ENCODE results near the gene PARPBP. TPM values are rescaled to one million over a fixed set of nuclear protein-coding genes. Genes with fewer than 3 reads are reported as not detected.
"Not testable (repeated sequence)": the region's sequence is repeated elsewhere in the genome, so short reads cannot be mapped to it uniquely, and the experiment has no call there.

The PARPBP gene
- total RNA-seq, result 3.2 and 6.2 TPM in 2 replicates
- 1.8 TPM for polyA plus RNA-seq (2012)

GRCh38 chr12:102119674-102120563 lies at the start of gene PARPBP, which contains the start of gene NUP37:
PARPBP (plus strand) TSS chr12:102120183; CDS start chr12:102123889, 3,706 bp downstream.
NUP37 (minus strand) TSS chr12:102120114; CDS start chr12:102118518, 1,596 bp downstream.
- DNase-seq (ENCODE audit: low read depth), result peak; percentile 90

DNA sequence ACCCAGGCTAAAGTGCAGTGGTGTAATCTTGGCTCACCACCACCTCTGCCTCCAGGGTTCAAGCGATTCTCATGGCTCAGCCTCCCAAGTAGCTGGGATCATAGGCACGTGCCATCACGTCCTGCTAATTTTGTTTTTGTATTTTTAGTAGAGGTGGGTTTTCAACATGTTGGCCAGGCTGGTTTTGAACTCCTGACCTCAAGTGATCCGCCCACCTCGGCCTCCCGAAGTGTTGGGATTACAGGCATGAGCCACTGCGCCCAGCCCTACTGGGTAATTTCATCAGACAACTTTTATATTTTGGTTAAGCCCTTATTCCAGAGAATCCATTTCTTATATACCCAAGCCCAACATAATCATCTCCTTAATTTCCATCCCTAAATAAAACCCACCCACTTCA lies 47.9 kb upstream of the PARPBP start:
- not testable (repeated sequence) for DNase-seq (ENCODE audit: low read depth)

DNA sequence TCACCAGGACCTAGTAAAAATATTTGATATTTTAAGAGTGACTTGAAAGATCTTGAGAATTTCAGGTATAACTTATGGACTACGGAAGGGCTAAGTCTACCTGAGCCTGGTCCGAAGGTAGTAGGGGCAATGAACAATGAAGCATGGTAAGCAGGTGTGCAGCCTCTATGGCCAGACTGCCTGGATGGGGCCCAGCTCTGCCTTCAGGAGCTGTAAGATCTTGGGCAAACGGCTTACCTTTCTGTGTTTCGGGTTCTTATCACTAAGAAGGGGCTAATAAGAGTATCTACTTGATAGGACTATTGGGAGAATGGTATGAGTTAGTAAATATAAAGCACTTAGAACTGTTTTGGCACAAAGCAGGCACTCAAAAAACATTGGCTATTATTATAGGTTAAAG lies 39.1 kb upstream of the PARPBP start:
- DNase-seq (ENCODE audit: low read depth), result no peak

- DNase-seq (ENCODE audit: low read depth), result not testable (repeated sequence)
These were observed 30.7 kb upstream of the PARPBP start for GRCh38 chr12:102089228-102089835.

GRCh38 chr12:102093319-102093718 lies 26.7 kb upstream of the PARPBP start:
- DNase-seq (ENCODE audit: low read depth), result peak; percentile 4

GRCh38 chr12:102095677-102096263 lies 24.2 kb upstream of the PARPBP start:
- DNase-seq (ENCODE audit: low read depth), result peak; percentile 22

DNA sequence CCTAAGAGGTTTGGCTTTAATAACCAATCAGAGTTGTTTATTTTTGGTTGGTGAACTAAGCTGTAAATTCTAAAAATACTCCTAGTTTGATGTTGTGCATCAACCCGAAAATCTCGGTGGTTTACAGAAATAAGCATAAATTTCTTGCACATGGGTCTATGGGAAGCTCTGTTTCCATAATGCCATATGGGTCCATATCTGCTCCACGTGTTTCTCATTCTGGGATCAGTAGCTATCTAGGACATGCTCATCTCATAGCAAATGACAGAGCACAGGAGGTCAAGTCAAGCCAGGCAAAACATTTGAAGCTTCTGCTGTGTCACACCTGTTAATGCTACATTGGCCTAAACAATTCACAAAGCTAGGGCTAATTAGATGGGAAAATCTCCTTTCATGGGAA lies 23.1 kb upstream of the PARPBP start:
- DNase-seq (ENCODE audit: low read depth), result no peak

DNA sequence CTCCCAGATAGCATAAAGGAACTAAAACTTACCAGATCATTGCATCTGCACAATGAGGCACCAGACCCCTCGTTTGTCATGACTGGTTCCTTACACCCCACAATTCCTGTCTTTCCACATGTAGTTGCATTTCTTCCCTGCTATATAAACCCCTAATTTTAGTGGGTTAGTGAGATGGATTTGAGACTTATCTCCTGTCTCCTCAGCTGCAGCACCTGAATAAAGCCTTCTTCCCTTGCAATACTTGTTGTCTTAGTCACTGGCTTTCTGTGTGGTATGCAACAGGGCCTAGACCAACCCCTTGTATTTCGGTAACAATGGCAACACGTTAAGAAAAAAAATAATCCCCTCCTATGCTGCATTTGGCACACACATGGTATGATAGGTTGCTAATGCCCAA lies 13.1 kb upstream of the PARPBP start:
- no peak for DNase-seq (ENCODE audit: low read depth)

GRCh38 chr12:102107970-102108369 lies 12.0 kb upstream of the PARPBP start:
- no peak for DNase-seq (ENCODE audit: low read depth)

DNA sequence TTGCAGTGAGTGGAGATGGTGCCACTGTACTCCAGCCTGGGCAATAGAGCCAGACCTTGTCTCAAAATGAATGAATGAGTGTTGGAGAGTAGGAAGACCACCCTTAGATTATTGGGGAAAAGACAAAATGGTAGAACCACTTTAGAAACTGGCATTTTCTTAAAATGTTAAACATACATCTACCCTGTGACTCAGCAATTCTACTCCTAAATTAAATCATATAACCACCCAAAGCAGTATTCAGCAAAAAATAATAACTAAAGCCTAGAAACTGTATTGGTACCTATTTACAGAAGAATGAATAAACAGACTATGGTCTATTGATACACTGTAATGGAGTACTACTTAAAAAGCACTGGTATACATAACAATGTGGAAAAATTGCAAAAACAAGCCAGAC lies 9.2 kb upstream of the PARPBP start:
- DNase-seq (ENCODE audit: low read depth), result no peak

GRCh38 chr12:102114212-102114611 lies 5.8 kb upstream of the PARPBP start:
- no peak for DNase-seq (ENCODE audit: low read depth)

DNA sequence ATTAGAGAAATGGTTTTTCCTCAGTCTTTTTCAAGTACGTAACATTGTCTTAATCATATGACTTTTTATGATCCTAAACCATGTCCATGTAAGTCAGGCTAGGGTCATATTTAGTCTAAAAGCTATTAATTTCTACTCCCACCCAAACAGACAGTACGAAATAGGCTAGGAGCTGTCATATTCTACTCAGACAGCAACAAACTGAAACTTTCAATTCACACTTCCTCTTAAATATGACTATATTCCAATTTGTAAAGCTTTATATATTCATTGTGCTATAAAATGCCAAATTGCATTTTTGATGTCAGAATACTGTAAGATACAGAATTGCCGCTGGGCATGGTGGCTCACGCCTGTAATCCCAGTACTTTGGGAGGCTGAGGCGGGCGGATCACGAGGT lies 3.6 kb upstream of the PARPBP start:
- DNase-seq (ENCODE audit: low read depth), result no peak

DNA sequence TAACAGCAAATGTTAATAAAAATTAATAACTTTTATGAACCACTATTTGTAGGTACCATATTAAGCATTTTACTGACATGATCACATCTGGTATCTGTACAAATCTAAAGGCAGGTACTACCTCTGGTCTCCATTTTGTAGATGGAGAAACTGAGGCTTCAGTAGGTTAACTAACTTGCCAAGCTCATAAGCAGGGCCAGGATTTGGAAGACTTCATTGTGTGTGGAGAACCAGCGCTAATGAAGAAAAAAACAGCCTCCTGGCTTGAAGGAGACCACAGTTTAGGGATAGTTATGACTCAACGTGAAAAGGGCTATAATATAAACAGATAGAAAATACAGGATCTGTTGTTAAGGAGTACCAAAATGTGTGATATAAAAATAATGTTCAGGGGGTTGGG lies 1.1 kb upstream of the PARPBP start:
- no peak for DNase-seq (ENCODE audit: low read depth)

GRCh38 chr12:102120564-102120873 lies 536 bp downstream of the PARPBP start:
- DNase-seq (ENCODE audit: low read depth), result no peak

DNA sequence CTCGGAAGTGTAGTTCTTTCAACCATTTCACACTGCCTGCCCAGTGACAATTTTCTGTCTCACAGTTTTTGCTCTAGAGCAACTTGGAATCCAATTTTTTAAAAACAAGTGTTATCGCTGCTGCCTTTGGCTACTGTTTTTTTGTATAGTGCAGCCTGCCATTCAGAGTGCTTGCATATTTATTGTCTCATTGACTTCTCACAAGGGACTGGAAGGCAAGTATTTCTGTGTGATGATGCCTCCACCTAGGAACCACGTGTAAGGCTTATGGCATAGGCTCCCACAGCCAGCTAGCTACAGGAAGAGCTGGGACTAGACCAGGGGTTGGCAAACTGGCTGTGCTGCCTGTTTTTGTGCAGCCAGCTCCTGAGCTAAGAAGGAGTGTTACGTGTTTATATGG lies 903 bp downstream of the PARPBP start:
- DNase-seq (ENCODE audit: low read depth), result peak; percentile 5

GRCh38 chr12:102121328-102121727 lies 1.3 kb downstream of the PARPBP start:
- DNase-seq (ENCODE audit: low read depth), result not testable (repeated sequence)

GRCh38 chr12:102130720-102131119 lies 10.7 kb downstream of the PARPBP start:
- DNase-seq (ENCODE audit: low read depth), result not testable (repeated sequence)

GRCh38 chr12:102131442-102131841 lies 11.5 kb downstream of the PARPBP start:
- not testable (repeated sequence) for DNase-seq (ENCODE audit: low read depth)

- DNase-seq (ENCODE audit: low read depth), result not testable (repeated sequence)
These were observed 17.6 kb downstream of the PARPBP start for GRCh38 chr12:102137619-102138018.

DNA sequence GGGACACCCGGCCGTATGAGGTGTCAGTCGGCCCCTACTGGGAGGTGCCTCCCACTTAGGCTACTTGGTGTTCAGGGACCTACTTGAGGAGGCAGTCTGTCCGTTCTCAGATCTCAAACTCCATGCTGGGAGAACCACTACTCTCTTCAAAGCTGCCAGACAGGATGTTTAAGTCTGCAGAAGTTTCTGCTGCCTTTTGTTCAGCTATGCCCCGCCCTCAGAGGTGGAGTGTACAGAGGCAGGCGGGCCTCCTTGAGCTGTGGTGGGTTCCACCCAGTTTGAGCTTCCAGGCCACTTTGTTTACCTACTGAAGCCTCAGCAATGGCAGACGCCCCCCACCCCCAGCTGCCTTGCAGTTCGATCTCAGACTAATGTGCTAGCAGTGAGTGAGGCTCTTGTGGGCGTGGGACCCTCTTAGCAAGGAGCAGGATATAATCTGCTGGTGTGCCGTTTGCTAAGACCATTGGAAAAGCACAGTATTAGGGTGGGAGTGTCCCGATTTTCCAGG lies 22.9 kb downstream of the PARPBP start:
- DNase-seq (ENCODE audit: low read depth), result not testable (repeated sequence)

DNA sequence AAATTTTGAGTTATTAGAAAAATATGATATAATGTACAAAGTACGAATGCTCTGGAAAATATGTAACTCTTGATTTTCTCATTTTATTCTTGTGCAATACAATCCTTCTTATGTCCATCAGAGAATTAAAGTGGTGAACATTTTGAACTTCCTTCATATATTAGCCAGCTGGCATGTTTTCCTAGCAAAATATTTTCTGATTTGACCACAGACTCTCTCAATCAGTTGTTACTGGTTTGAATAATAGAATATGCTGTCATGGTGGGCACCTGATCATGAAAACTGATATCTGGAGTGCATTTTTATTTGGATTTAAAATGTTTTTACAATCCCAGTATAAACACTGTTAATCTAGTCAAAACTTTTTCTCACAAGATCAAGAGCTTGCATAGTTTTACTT lies 24.2 kb downstream of the PARPBP start:
- peak; percentile 29 for DNase-seq (ENCODE audit: low read depth)

DNA sequence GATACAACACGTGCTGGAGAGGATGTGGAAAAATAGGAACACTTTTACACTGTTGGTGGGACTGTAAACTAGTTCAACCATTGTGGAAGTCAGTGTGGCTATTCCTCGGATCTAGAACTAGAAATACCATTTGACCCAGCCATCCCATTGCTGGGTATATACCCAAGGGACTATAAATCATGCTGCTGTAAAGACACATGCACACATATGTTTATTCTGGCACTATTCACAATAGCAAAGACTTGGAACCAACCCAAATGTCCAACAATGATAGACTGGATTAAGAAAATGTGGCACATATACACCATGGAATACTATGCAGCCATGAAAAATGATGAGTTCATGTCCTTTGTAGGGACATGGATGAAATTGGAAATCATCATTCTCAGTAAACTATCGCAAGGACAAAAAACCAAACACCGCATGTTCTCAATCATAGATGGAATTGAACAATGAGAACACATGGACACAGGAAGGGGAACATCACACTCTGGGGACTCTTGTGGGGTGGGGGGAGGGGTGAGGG lies 27.1 kb downstream of the PARPBP start:
- not testable (repeated sequence) for DNase-seq (ENCODE audit: low read depth)

Measured in myocyte (in vitro differentiated cells).